Measurements from ENCODE around the gene GMEB2. TPM values are rescaled to one million over a fixed set of nuclear protein-coding genes. Genes with fewer than 3 reads are reported as not detected.
A peak's percentile ranks its signal among the peaks of the same experiment; 100 is the strongest.
"Not testable (repeated sequence)": the region's sequence is repeated elsewhere in the genome, so short reads cannot be mapped to it uniquely, and the experiment has no call there.

The GMEB2 gene
- total and polyA plus RNA-seq, 8 donors, result 4.1 to 10.4 (median 6.1) TPM

DNA sequence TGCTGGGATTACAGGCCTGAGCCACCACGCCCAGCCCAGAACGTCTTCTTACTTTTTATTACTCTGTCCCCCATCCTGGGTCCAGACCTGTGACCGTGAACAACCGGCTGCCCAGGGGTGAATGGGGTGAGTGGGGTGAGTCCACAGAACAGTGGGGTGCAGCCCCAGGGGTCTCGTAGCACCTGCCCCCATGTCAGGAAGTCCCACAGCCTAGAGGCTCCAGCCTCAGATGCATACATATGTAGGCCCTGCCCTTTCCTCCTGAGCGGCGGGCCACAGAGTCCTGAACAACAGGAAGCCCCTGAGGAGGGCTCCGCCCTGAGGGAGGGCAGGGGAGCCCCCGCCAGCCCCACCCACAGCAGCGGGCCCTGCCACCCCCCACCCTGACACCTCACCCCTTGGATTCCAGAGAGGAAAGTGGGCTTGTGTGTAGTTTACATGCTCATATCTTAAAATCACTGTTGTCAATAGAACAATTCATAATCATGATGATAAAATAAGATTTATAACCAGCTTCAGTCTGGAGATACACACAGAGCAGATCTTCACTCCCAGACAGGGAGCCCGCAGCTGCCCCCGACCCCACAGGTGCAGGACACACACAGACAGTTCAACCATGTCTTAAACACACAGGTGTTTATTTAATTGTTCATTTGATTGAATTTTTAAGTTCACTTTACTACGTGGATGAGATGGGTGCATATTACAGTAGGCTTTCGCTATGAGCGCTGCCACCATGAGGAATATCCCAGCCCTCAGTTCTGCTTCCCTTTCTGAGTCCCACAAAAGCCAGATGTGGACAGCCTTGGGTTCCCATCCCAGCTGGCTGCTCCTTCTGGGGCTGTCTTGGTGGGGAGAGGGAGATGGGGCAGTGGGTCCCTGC lies 12.4 kb upstream of the GMEB2 start:
- FAIRE-seq, result no peak
- no peaks in the 10 kb centered on the region for H3K4me1 ChIP-seq
- 70 to 73% methylated on average over 15 of the region's 15 CpGs for WGBS, 2 donors
- H3K27ac ChIP-seq, result no peak overlapping the region
- no peak overlapping the region for H3K4me3 ChIP-seq
- ATAC-seq, result no peak
- DNase-seq, result no peak
- no peaks in the 10 kb centered on the region for H3K9me3 ChIP-seq
- intact Hi-C loops (cut with DNase I), result no loop called here
- H3K27me3 ChIP-seq, result no peaks in the 10 kb centered on the region
- H3K36me3 ChIP-seq, result no peaks in the 10 kb centered on the region
- TF ChIP-seq, protein P1, sequence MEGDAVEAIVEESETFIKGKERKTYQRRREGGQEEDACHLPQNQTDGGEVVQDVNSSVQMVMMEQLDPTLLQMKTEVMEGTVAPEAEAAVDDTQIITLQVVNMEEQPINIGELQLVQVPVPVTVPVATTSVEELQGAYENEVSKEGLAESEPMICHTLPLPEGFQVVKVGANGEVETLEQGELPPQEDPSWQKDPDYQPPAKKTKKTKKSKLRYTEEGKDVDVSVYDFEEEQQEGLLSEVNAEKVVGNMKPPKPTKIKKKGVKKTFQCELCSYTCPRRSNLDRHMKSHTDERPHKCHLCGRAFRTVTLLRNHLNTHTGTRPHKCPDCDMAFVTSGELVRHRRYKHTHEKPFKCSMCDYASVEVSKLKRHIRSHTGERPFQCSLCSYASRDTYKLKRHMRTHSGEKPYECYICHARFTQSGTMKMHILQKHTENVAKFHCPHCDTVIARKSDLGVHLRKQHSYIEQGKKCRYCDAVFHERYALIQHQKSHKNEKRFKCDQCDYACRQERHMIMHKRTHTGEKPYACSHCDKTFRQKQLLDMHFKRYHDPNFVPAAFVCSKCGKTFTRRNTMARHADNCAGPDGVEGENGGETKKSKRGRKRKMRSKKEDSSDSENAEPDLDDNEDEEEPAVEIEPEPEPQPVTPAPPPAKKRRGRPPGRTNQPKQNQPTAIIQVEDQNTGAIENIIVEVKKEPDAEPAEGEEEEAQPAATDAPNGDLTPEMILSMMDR (IDR thresholded peaks at IDR 0.05), result no peak

GRCh38 chr20:63636752-63637628 lies 10.1 kb upstream of the GMEB2 start:
- H3K36me3 ChIP-seq, result no peaks in the 10 kb centered on the region
- H3K9me3 ChIP-seq, result no peaks in the 10 kb centered on the region
- FAIRE-seq (no peak), ATAC-seq (no peak), DNase-seq (no peak)
- 66 to 71% methylated on average over 19 of the region's 19 CpGs for WGBS, 2 donors
- intact Hi-C loops (cut with DNase I), result no loop called here
- no peak overlapping the region for H3K27ac ChIP-seq
- TF ChIP-seq, protein P1 (IDR thresholded peaks at IDR 0.05), result no peak
- H3K4me3 ChIP-seq, result no peak overlapping the region
- no peaks in the 10 kb centered on the region for H3K27me3 ChIP-seq
- no peaks in the 10 kb centered on the region for H3K4me1 ChIP-seq

DNA sequence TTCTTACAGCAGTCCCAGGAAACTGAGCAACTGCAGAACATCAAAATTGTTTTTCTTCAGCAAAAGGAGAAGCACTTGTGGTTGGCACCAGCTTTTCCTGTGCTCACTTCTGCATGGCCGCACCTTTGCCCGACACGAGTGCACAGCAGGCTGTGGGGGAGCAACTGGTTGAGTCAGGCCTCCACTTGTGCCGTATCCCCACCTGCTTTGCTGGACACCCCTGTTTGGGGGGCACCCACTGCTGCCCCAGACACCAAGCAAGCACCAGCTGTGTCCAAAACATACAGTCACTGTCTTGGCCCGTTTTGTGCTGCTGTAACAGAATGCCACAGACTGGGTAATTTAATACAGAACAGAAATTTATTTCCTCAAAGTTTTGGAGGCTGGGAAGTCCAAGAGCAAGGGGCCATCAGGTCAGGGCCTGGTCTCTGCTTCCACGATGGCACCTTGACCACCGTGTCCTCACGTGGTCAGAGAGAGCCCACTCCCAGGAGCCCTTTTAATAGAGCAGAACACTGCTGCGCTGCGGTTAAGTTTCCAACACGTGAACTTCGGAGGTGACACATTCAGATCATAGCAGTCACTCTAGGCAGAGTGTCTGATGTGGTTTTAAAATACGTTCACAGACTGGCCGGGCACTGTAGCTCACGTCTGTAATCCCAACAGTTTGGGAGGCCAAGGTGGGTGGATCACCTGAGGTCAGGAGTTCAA lies 8.7 kb upstream of the GMEB2 start:
- DNase-seq, result no peak
- intact Hi-C loops (cut with DNase I), result no loop called here
- no peak for FAIRE-seq
- peak in 3 of 4 donors; percentile 13 to 59 (median 35) for ATAC-seq
- H3K27me3 ChIP-seq, result no peaks in the 10 kb centered on the region
- no peaks in the 10 kb centered on the region for H3K36me3 ChIP-seq
- no peak overlapping the region for H3K4me3 ChIP-seq
- H3K4me1 ChIP-seq, result no peaks in the 10 kb centered on the region
- H3K9me3 ChIP-seq, result no peaks in the 10 kb centered on the region
- peak overlapping the region in 2 of 4 donors; percentile 12 to 46 for H3K27ac ChIP-seq
- TF ChIP-seq, protein P1 (IDR thresholded peaks at IDR 0.05), result no peak
- WGBS, 2 donors, result 70 to 80% methylated on average over 15 of the region's 15 CpGs

DNA sequence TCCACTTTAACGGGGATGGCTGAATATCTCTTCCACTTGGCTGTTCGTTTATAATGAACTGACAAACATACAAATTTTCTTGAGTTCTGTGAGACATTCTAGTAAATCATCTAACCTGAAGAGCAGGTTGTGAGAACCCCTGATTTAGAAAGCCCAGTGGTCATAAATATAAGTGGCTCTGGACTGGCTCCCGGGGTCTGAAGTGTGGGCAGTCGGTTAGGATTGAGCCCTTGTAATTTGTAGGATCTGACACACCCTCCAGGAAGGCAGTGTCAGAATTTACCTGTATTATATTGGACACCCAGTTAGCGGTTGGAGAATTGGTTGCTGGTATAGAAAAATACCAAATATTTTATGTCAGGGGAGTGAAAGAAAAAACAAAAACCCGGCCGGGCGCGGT lies 6.8 kb upstream of the GMEB2 start:
- DNase-seq, result no peak
- Histone ChIP-seq H3K9me3 (no peaks in the 10 kb centered on the region), H3K36me3 (no peaks in the 10 kb centered on the region), H3K27me3 (no peaks in the 10 kb centered on the region), H3K27ac (no peak overlapping the region), H3K4me1 (peaks cover 0 to 2% (median under 1%) of the 10 kb centered on the region in 3 donors), H3K4me3 (no peak overlapping the region)
- FAIRE-seq, result no peak
- TF ChIP-seq, protein P1 (IDR thresholded peaks at IDR 0.05), result no peak
- WGBS, 2 donors, result 66 to 71% methylated on average over 9 of the region's 9 CpGs
- ATAC-seq, result no peak
- intact Hi-C loops (cut with DNase I), result no loop called here

- H3K9me3 ChIP-seq; H3K27ac ChIP-seq; H3K27me3 ChIP-seq; intact Hi-C loops (cut with DNase I); H3K4me1 ChIP-seq; FAIRE-seq; H3K36me3 ChIP-seq; ATAC-seq; H3K4me3 ChIP-seq: not testable (repeated sequence)
- WGBS, 2 donors, result 48 to 50% methylated on average over 10 of the region's 10 CpGs
- peak in 3 of 6 donors; percentile 9 to 16 (median 13) for DNase-seq
Measured at GRCh38 chr20:63631426-63631825, 4.5 kb upstream of the GMEB2 start.

DNA sequence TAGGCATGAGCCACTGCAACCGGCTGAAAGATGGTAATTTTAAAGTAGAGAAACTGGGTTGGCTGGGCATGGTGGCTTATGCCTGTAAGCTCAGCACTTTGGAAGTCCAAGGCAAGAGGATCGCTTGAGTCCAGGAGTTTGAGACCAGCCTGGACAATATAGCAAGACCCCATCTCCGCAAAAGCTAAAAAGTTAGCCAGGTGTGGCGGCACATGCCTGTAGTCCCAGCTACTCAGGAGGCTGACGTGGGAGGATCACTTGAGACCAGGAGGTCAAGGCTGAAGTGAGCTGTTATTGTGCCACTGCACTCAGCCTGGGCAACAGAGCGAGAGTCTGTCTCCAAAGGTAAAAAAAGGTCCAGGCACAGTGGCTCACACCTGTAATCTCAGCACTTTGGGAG lies 4.1 kb upstream of the GMEB2 start:
- ATAC-seq; H3K4me1 ChIP-seq; H3K9me3 ChIP-seq; H3K36me3 ChIP-seq; intact Hi-C loops (cut with DNase I); H3K4me3 ChIP-seq; FAIRE-seq; H3K27ac ChIP-seq; H3K27me3 ChIP-seq: not testable (repeated sequence)
- peak in 3 of 6 donors; percentile 2 to 8 (median 7) for DNase-seq
- 87 to 94% methylated on average over 6 of the region's 6 CpGs for WGBS, 2 donors
